NCI-H2029 (cell line): Measurements from ENCODE around the gene GABRG3.
"Not testable (repeated sequence)": the region's sequence is repeated elsewhere in the genome, so short reads cannot be mapped to it uniquely, and the experiment has no call there.

Source experiments
- DNase-seq: peaks from one replicate; lab custom pipeline; 2025; lab: John Stamatoyannopoulos, UW

The GABRG3 gene

DNA sequence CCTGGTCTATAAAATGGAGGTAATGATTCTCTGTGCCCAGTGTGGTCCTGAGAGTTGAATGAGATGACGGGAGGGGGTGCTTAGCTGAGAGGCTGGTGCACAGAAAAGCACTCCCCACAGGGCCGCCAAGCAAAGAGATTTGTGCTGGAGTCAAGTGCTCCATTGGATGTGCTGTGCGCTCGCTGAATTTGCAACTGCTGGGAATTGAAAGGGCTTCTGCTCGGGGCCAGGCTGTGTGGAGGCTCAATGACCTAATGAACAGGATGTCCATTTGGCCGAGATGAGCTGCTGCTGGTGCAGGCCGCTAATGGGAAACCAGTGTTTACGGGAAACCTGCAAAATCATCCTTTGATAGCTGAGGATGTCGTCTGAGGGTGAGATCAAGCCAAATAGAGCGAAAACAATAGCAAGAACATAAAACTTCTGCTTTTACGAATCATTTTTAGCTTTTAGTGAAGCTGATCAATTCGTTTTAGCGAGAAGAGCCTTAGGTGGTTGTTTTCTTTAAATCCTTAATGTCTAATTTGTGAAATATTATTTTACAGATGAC is 211.7 kb downstream of the GABRG3 start:
- no peak for DNase-seq

GRCh38 chr15:27183201-27183600 is 212.2 kb downstream of the GABRG3 start:
- no peak for DNase-seq

GRCh38 chr15:27191515-27191914 is 220.5 kb downstream of the GABRG3 start:
- not testable (repeated sequence) for DNase-seq

DNA sequence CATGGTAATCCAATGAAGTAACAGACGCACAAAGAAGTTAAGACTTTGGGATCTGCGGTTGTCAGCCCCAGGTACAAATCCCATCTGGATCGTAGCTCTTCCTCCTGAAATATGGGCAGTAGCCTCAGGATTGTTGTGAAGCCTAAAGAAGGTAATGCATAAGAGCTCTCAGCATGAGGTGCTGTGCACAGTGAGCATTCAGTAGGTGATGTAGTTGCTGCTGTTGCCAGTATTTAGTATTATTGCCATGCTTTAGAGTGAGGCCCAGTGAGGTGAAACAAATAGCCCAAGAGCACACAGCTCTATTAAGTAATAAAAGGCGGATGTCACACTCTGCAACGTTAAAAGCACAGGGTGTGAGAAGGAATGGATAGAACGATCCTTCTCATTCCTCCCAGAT is 225.7 kb downstream of the GABRG3 start:
- no peak for DNase-seq

DNA sequence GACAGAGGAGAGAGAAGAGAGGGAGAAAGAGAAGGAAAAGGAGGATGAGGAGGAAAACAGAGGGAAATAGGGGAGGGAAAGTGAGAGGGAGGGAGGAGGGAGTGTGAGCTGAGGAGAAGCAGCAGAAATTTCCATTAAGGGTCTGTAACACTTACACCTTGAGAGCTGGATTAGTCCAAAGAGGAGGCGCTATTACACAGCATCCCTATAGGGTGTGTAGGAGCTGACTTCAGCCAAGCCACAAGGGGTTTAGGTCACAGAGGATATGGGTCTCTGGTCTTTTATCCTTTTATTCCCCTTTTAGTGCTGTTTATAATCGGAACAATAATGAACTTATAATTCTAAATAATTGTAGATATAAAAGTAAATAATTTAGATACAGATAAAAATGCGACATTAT is 230.4 kb downstream of the GABRG3 start:
- no peak for DNase-seq

GRCh38 chr15:27210176-27210575 is 239.2 kb downstream of the GABRG3 start:
- no peak for DNase-seq

DNA sequence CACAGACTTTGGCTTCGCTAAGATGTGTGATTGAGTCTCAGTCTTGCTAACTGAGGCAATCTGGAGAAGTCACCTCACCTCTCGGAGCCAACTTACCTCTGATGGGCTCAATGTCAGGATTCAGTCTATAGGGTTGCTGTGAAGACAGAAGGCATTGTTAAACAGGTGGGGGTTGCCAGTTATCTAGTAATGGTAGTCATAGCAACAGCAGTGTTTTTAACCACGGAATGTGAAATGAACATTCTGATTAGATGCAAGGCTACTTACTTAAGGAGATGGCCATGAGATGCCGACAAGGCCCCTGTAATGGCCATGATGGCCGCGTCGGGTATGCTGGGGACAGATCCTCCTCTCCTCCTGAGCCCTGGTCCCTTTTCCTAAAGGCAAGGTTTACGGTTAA is 243.1 kb downstream of the GABRG3 start:
- no peak for DNase-seq

- DNase-seq: no peak
These were observed 244.0 kb downstream of the GABRG3 start for GRCh38 chr15:27214961-27215360.

GRCh38 chr15:27218426-27218825 is 247.4 kb downstream of the GABRG3 start:
- DNase-seq: no peak

DNA sequence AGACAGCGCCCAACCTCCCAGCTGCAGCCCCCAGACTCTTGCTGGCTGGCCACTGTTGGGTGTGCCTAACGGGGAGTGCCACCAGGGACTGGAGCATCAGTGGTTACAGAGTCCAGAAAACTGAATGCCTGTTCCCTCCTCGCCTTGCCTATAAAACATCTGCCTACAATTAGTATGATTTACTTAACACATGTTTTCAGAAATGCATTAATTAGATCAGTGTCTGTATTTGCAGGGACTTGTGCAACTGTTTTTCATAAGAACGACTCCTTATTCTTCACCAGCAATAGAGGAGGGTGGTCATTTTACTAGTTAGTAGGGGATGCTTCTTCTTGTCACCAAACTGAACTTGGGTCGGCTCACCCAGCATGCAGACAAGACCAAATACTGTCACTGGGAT is 248.7 kb downstream of the GABRG3 start:
- no peak for DNase-seq

- no peak for DNase-seq
These were observed 249.2 kb downstream of the GABRG3 start for GRCh38 chr15:27220199-27220598.

DNA sequence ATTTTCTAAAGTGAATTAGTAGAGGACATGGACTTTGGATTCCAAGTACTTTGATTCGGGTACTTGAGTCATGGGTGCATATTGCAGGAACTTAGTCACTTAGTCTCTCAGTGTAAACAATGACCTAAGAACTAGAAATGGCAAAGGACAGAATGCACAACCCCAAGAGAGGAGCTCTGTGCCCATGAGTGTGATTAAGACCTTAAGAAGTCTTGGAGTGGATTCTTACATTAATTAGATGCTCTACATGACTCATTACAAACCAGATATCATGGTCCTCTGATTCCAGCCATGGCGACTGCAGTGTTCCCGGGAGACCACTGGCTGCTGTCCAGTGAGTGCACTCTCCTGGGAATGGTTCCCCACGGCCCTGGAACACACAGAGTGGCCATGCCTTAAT is 251.5 kb downstream of the GABRG3 start:
- DNase-seq: no peak

- no peak for DNase-seq
These were observed 252.2 kb downstream of the GABRG3 start for GRCh38 chr15:27223179-27223578.

DNA sequence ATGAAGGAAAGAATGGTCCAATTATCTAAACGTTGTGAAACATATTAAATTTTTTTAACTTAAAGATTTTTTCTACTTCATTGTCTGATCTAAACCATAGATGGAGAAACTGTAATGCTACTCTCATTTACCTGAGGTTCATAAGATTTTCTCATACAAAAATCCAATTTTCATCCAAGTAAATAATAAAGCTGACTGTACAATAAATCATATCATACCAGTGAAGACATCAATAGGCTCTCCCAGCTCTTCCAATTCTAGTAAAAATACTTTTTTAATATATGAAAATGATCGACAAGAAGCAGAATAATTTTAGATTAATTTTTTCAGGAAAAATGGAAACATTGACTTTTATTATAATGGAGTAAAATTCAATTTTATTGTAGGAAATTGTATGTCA is 260.8 kb downstream of the GABRG3 start:
- no peak for DNase-seq

- no peak for DNase-seq
These were observed 261.9 kb downstream of the GABRG3 start for GRCh38 chr15:27232876-27233275.

DNA sequence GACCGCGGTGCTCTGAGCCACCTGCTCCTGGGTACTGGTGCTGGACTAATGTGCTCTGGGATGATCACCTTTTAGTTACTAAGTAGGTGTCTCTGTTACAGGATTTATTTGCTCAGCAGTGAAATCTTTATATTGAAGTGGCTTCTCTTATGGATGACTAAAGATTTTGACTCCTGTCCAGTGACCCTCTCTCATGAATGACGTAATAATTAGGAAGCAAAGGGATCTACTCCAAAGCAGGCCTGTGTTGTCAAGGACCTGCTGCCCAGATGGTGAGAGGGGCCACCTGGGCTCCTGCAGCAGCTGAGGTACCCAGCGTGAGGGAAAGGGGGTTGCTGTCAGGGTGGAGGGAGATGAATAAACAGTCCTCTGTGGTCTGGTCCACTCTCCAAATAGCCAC is 263.6 kb downstream of the GABRG3 start:
- DNase-seq: peak; percentile 33

- no peak for DNase-seq
These were observed 264.2 kb downstream of the GABRG3 start for GRCh38 chr15:27235161-27235560.

DNA sequence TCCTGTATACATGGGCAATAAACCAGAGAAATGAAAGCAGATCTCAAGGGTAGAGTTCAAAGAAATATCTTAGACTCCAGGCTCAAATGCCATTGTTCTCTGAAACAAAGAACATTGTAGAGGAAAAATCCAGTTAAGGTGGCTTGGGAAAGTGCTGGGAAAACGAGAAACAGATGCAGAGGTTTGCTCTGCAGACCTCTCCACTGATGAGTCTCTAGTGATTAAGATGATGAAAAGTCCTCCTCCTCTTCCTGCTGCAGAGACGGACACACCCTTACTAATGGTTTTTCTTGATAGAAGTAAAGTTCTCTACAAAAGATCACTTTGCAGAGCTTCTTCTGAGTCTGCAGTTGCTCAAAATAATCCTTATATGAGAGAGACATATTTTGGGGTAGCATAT is 264.7 kb downstream of the GABRG3 start:
- no peak for DNase-seq

DNA sequence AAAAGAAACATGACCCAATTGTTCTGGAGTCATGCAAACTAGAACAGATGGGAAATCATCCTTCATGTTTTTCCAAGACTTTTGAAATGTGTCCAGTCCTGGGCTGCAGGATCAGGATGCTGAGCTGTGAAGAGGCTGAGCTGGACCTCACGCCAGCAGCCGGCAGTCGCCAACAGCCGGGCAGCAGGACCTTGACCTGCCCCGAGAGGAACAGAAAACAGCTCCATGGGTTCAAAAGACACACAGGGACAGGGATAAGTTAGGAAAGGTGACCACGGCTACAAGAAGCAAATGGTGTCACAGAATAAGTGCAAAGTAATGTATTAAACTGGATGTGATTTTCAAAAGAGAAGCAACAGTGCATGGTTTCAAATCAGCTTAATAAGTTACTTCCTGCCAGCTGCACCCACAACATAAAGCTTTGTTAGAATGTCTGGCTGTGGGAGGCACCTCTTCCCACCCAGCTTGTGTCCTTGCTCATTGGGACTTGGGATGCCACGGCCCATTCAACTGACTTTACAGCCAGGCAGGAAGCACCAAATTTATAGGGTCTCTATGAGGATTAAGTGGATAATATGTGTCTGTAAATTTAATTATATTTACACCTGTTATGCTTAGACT is 266.4 kb downstream of the GABRG3 start:
- no peak for DNase-seq

DNA sequence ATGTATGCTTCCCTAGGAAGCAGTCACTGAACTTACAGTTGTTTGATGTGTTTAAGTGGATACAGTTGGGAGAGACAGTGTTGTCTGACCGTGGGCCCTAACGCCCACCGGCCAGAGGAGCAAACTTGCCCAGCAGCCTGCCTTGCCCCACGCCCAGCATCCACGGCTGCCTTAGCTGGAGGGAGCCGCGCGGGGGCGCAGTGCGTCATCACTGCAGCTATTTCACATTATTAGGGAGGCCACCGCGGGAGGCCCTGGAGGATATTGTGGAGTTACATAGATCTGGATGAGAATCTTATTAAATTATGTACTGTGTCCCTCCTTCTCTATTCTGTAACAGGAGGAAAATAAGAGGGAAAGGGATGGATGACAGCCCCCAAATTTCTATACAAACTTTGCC is 267.2 kb downstream of the GABRG3 start:
- no peak for DNase-seq

- DNase-seq: no peak
These were observed 267.9 kb downstream of the GABRG3 start for GRCh38 chr15:27238707-27239423.

- no peak for DNase-seq
These were observed 271.0 kb downstream of the GABRG3 start for GRCh38 chr15:27241943-27242342.

DNA sequence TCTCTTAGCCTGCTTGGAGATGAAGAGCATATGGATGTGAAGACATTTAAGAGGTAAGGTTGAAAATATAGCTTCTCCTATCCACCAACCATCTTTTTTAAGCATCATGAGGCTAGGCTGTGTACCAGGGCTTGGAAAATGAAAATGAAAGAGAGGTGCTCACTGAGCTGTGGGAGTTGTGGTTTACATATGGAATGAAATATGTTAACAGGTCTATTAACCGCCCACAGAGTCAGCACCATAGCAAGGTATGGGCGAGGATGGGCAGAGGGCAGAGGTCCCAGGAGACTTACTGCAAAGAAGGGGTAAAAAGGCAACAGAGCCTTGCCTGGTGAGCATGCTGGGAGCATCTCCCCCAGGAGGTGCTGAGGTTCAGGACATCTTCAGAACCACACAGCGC is 273.1 kb downstream of the GABRG3 start:
- no peak for DNase-seq

- DNase-seq: no peak
These were observed 277.3 kb downstream of the GABRG3 start for GRCh38 chr15:27248251-27248650.
